Measurements from ENCODE around the gene CACFD1.

DNA sequence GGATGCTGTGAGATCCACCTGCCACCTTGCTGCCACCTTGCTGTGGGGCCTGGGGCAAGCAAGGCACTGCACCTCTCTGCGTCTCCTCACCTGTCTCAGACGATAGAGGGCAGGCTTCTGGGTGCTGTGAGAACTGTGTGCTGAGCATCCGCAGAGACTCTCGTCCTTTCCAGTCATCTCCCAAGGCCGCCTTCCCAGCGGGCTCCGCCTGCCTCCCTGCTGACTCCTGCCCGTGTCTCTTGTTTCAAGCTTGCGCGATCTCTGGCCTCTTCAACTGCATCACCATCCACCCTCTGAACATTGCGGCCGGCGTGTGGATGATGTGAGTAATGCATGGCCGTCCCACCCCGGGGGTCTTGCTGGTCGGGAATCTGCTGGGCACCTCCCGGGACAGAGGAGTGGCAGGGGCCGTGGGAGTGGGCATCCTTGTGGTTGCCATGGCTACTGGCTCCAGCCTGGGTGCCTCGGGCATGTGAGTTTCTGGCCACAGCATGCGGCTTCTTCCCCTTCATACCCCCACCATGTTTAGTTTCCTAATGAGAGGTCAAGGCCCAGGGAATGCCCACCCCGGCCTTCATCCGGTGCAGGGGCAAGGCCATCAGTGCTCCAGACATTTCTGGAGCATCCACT lies 3.6 kb downstream of the CACFD1 start:
- TF ChIP-seq, protein P1, sequence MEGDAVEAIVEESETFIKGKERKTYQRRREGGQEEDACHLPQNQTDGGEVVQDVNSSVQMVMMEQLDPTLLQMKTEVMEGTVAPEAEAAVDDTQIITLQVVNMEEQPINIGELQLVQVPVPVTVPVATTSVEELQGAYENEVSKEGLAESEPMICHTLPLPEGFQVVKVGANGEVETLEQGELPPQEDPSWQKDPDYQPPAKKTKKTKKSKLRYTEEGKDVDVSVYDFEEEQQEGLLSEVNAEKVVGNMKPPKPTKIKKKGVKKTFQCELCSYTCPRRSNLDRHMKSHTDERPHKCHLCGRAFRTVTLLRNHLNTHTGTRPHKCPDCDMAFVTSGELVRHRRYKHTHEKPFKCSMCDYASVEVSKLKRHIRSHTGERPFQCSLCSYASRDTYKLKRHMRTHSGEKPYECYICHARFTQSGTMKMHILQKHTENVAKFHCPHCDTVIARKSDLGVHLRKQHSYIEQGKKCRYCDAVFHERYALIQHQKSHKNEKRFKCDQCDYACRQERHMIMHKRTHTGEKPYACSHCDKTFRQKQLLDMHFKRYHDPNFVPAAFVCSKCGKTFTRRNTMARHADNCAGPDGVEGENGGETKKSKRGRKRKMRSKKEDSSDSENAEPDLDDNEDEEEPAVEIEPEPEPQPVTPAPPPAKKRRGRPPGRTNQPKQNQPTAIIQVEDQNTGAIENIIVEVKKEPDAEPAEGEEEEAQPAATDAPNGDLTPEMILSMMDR (IDR thresholded peaks at IDR 0.05) = no peak
- TF ChIP-seq EP300 (IDR thresholded peaks at IDR 0.05) = no peak
- no peak for TF ChIP-seq POLR2A (IDR thresholded peaks at IDR 0.05)
- TF ChIP-seq POLR2AphosphoS5 (IDR thresholded peaks at IDR 0.05) = no peak

All from sigmoid colon (tissue), 4 donors.